ENCODE results near the gene U2AF1L4. TPM values are rescaled to one million over a fixed set of nuclear protein-coding genes. Genes with fewer than 3 reads are reported as not detected.

Gene U2AF1L4
- total and polyA plus RNA-seq, 2 donors (not counting 3 experiments of a cell fraction or from before 2014, with no cell fraction given) = 5.6 to 13.5 TPM

DNA sequence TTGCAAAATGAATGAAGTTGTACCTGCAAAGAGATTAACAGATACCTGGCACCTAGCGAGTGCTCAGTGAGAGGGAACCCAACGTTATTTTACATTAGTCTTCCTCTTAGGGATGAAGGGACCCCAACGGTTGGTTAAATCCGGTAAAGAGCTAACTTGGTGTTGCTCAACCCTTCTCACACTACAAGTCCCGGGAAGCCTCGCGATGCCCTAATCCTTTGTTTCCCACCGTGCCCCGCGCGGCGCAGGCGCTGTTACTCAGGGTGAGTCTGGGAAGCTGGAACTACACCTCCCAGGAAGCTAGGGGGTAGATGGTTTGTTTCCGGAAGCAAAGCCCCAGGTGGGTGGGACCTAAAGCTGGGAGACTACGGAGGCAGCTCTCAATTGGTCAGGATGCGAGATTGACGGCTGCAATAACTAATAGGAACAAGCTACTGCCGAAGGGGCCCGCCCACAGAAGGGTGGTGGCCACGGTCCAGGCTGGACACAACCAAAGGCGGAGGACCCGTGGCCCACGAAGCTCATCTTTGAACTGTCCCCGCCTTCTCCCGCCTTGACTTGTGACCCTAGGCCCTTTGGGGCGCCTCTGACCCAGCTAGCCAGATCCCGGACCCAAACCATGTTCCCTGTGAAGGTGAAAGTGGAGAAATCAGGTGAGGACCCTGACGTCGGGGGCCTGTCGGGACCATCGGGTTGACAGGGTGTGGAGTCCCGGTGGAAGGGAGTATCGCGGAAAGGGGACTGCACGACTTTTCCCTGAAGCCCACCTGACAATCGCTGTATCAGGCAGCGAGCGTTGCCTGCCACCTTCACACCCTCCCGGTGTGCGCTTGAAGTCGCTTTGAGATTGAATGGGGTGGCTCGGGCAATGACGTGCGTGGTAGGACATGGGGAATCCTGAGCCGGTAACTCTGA, 3.1 kb upstream of the U2AF1L4 start, which contains the start of gene LIN37:
TSS of gene LIN37 (plus strand) at position 471 of the 915 bp plus-strand sequence. CDS start at position 620, 149 bp downstream.
- ChIA-PET POLR2A (interaction anchor here (0.6 to 1.1 kb wide), 3 partner anchors 9 to 59 kb away, joined by 3 to 8 read pairs (median 5); partner anchors contain the start of gene HSPB6), CTCF (interaction anchor here (0.6 to 1.4 kb wide), 11 partner anchors 8 to 183 kb away, joined by 3 to 11 read pairs (median 3); partner anchors contain the start of gene KMT2B)
- H3K79me2 ChIP-seq (ENCODE audit: control insufficient read depth, insufficient read depth, low read length) = peaks cover 22% of the 10 kb centered on the region
- H3K9me3 ChIP-seq (replicated peaks; ENCODE audit: control insufficient read depth, insufficient read depth, low read length) = no peaks in the 10 kb centered on the region
- peak within 1 kb of the TSS; percentile 84 for H2AFZ ChIP-seq (ENCODE audit: low read depth, low read length)
- H4K20me1 ChIP-seq (replicated peaks; ENCODE audit: control insufficient read depth, extremely low read depth, insufficient read depth, low read length) = no peaks in the 10 kb centered on the region
- dilution Hi-C loops (cut with MboI; ENCODE audit: extremely low pct_ligation_motif_present, low sequenced_read_pairs) (no loop called here), intact Hi-C loops (cut with micrococcal nuclease) (loop anchor here (1.0 kb wide), 1 partner anchor 9 kb away; the partner anchor contains the start of gene HSPB6)
- DNase-seq (ENCODE audit: low read depth, low spot score) (peak; percentile 100), FAIRE-seq (peak; percentile 99)
- no peaks in the 10 kb centered on the region for H3K9me1 ChIP-seq (replicated peaks; ENCODE audit: control insufficient read depth, extremely low read depth, insufficient read depth, low read length)
- H3K9ac ChIP-seq (replicated peaks; ENCODE audit: extremely low read depth, insufficient read depth, low read length) = peak within 1 kb of the TSS; percentile 91
- TSS peak; percentile 50 for BruUV-seq (replicated peaks)
- H3K4me1 ChIP-seq (ENCODE audit: control insufficient read depth, extremely low read depth, insufficient read depth, low read length) = peaks cover 19% of the 10 kb centered on the region
- TF ChIP-seq CTCF (IDR thresholded peaks at IDR 0.05; ENCODE audit: extremely low read depth in 1 of 2, insufficient read depth in 1 of 2, low read depth in 1 of 2, low read length in 2 of 2) (no peak), POLR2A (IDR thresholded peaks at IDR 0.05; ENCODE audit: low read depth, low read length) (peak; percentile 94), POLR2AphosphoS5 (IDR thresholded peaks at IDR 0.05; ENCODE audit: insufficient read depth, low read depth, low read length) (peak; percentile 83), GATA2 (IDR thresholded peaks at IDR 0.05; ENCODE audit: insufficient read depth, insufficient read length, low read depth, low read length) (no peak)
- TF ChIP-seq, protein P1, sequence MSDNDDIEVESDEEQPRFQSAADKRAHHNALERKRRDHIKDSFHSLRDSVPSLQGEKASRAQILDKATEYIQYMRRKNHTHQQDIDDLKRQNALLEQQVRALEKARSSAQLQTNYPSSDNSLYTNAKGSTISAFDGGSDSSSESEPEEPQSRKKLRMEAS (IDR thresholded peaks at IDR 0.05; ENCODE audit: insufficient read depth, insufficient read length) = no peak
- H3K4me2 ChIP-seq (ENCODE audit: insufficient read depth, low read length) = peak within 1 kb of the TSS; percentile 65
- H3K36me3 ChIP-seq (ENCODE audit: control insufficient read depth in 2 of 2, extremely low read depth in 1 of 2, insufficient read depth in 2 of 2, low read length in 2 of 2) = peaks cover 0 to 7% of the 10 kb centered on the region in 2 experiments
- peak within 1 kb of the TSS; percentile 58 for H3K27ac ChIP-seq (ENCODE audit: insufficient read depth, low read depth, low read length)
- H3K27me3 ChIP-seq (ENCODE audit: control insufficient read depth in 2 of 2, insufficient read depth in 2 of 2, low read length in 2 of 2) = no peaks in the 10 kb centered on the region
- H3K4me3 ChIP-seq (replicated peaks in 1 of 3; ENCODE audit: insufficient read depth in 1 of 3, low read depth in 1 of 3, low read length in 3 of 3) = peak within 1 kb of the TSS; percentile 78 to 90 (median 81)
